HepG2 (cell line): ENCODE data around the gene LCN2. TPM values are rescaled to one million over a fixed set of nuclear protein-coding genes. Genes with fewer than 3 reads are reported as not detected.

ENCODE experiments used
- ARID4A ChIP-seq: sonication (generic); formaldehyde crosslinking; IDR thresholded peaks from 2 replicates; pipeline ENCODE4 v1.5.0; 2020; ENCODE audit warnings: mild to moderate bottlenecking, missing genetic modification reagents, borderline replicate concordance
- ATF3 ChIP-seq: sonication (generic); formaldehyde crosslinking; IDR thresholded peaks from 2 replicates; pipeline ENCODE4 v1.4.0; 2020; ENCODE audit warnings: missing genetic modification reagents
- BHLHE40 ChIP-seq: IDR thresholded peaks from 2 replicates; pipeline ENCODE4 v1.6.1; 2011; ENCODE audit warnings: low read length, improper control_type of control experiment
- CREM ChIP-seq, 2 experiments: sonication (generic) in 1 of 2; formaldehyde crosslinking in 1 of 2; IDR thresholded peaks; 2 replicates each; pipeline versions ENCODE4 v1.4.0 to v1.6.1; 2016 to 2020; ENCODE audit warnings: antibody characterized with exemption in 1 of 2, mild to moderate bottlenecking in 1 of 2, missing genetic modification reagents in 1 of 2
- GATAD1 ChIP-seq: IDR thresholded peaks from 2 replicates; pipeline ENCODE4 v1.6.1; 2016; ENCODE audit warnings: missing genetic modification reagents, missing compliant biosample characterization
- HMG20A ChIP-seq: IDR thresholded peaks from 2 replicates; pipeline ENCODE4 v1.6.1; 2016; ENCODE audit warnings: borderline replicate concordance
- HMGXB4 ChIP-seq, 2 experiments: sonication (generic) in 1 of 2; formaldehyde crosslinking in 1 of 2; IDR thresholded peaks; 2 replicates each; pipeline versions ENCODE4 v1.4.0 to v1.6.1; 2018 to 2020; ENCODE audit warnings: missing genetic modification reagents in 2 of 2, borderline replicate concordance in 1 of 2, low read depth in 1 of 2, mild to moderate bottlenecking in 1 of 2, missing biosample characterization in 1 of 2
- ISL2 ChIP-seq: sonication (generic); formaldehyde crosslinking; IDR thresholded peaks from 2 replicates; pipeline ENCODE4 v1.5.0; 2020; ENCODE audit warnings: missing genetic modification reagents
- KAT8 ChIP-seq: IDR thresholded peaks from 2 replicates; pipeline ENCODE4 v1.6.1; 2016; ENCODE audit warnings: missing genetic modification reagents, missing compliant biosample characterization
- PAWR ChIP-seq: sonication (generic); formaldehyde crosslinking; IDR thresholded peaks from 2 replicates; pipeline ENCODE4 v1.4.0; 2020; ENCODE audit warnings: missing genetic modification reagents, mild to moderate bottlenecking, borderline replicate concordance
- SMAD1 ChIP-seq: sonication (generic); formaldehyde crosslinking; IDR thresholded peaks from 2 replicates; pipeline ENCODE4 v1.4.0; 2020; ENCODE audit warnings: missing genetic modification reagents, low read depth, mild to moderate bottlenecking, borderline replicate concordance
- SPEN ChIP-seq: sonication (generic); formaldehyde crosslinking; IDR thresholded peaks from 2 replicates; pipeline ENCODE4 v1.5.1; 2020; ENCODE audit warnings: low read depth, mild to moderate bottlenecking, missing genetic modification reagents
- TIGD3 ChIP-seq: sonication (generic); formaldehyde crosslinking; IDR thresholded peaks from 2 replicates; pipeline ENCODE4 v1.5.1; 2020; ENCODE audit warnings: mild to moderate bottlenecking, missing genetic modification reagents, borderline replicate concordance
- XRCC5 ChIP-seq: fragments of 200-400 bp; formaldehyde crosslinking; optimal IDR thresholded peaks from 2 replicates; pipeline ENCODE3; 2017; ENCODE audit warnings: mild to moderate bottlenecking, low read length
- ZBTB42 ChIP-seq: sonication (generic); formaldehyde crosslinking; IDR thresholded peaks from 2 replicates; pipeline ENCODE4 v1.5.0; 2020; ENCODE audit warnings: mild to moderate bottlenecking, missing genetic modification reagents
- ZNF501 ChIP-seq: sonication (generic); formaldehyde crosslinking; IDR thresholded peaks from 2 replicates; pipeline ENCODE4 v1.5.1; 2020; ENCODE audit warnings: mild to moderate bottlenecking, moderate library complexity, missing genetic modification reagents
- ZNF512 ChIP-seq: sonication (generic); formaldehyde crosslinking; IDR thresholded peaks from 2 replicates; pipeline ENCODE4 v1.4.0; 2020; ENCODE audit warnings: mild to moderate bottlenecking, missing genetic modification reagents
- ZSCAN21 ChIP-seq: sonication (generic); formaldehyde crosslinking; IDR thresholded peaks from 2 replicates; pipeline ENCODE4 v1.8.0; 2022; ENCODE audit warnings: mild to moderate bottlenecking, missing genetic modification reagents, moderate library complexity, borderline replicate concordance
- polyA plus RNA-seq, 8 experiments: library from polyadenylated mRNA; depleted of rRNA in 3 of 8; stranded (reverse) in 7 of 8; unstranded in 1 of 8; fragments of >200 nt; fragmentation: Illumina TruSeq in 4 of 8; extraction: Trizol in 4 of 8; gene quantifications; 2 replicates each; pipeline versions ENCODE4 v1.2.1 to v1.2.3, GENCODE V29; 2011 to 2016; ENCODE audit warnings: low read depth in 4 of 8, missing spikeins in 1 of 8, mixed read lengths in 1 of 8; ENCODE audit not compliant: insufficient read depth in 1 of 8
- total RNA-seq, 5 experiments: library from RNA; depleted of rRNA; stranded (reverse); fragments of >200 nt; fragmentation: Illumina TruSeq; extraction: Trizol; gene quantifications; 2 replicates each; pipeline ENCODE4 v1.2.3, GENCODE V29; 2016; ENCODE audit warnings: low read depth in 1 of 5

Gene LCN2
- total and polyA plus RNA-seq, 2 of the 13 experiments (the other 11 are each of a cell fraction or from before 2014, with no cell fraction given): 0.38 to 1.4 TPM

- no peak for TF ChIP-seq ZNF512 (CRISPR knock-in tag)
- TF ChIP-seq ZSCAN21 (CRISPR knock-in tag): peak; percentile 85
- TF ChIP-seq ISL2 (CRISPR knock-in tag): peak; percentile 84
- peak; percentile 79 for TF ChIP-seq CREM (IDR thresholded peaks at IDR 0.05)
- TF ChIP-seq CREM (CRISPR knock-in tag; IDR thresholded peaks at IDR 0.05): no peak
- TF ChIP-seq ZNF501: peak; percentile 98
- peak; percentile 84; the same call in 1 of the 2 replicates for TF ChIP-seq SPEN (CRISPR knock-in tag)
- TF ChIP-seq TIGD3 (CRISPR knock-in tag): no peak
- TF ChIP-seq ZBTB42 (CRISPR knock-in tag): 0 out of 2 replicates have a peak, but pooled peaks have one; percentile 64
- peak; percentile 76 for TF ChIP-seq XRCC5
- 0 out of 2 replicates have a peak, but pooled peaks have one; percentile 26 for TF ChIP-seq ATF3 (CRISPR knock-in tag)
- peak; percentile 82 for TF ChIP-seq BHLHE40
- TF ChIP-seq ARID4A: peak; percentile 88
- TF ChIP-seq HMG20A (CRISPR knock-in tag): peak; percentile 75; the same call in 1 of the 2 replicates
- TF ChIP-seq GATAD1 (CRISPR knock-in tag): peak; percentile 69
- peak; percentile 88 for TF ChIP-seq KAT8 (CRISPR knock-in tag)
- peak; percentile 74 to 78 for TF ChIP-seq HMGXB4 (CRISPR knock-in tag; IDR thresholded peaks at IDR 0.05; ENCODE audit: borderline replicate concordance in 1 of 2, low read depth in 1 of 2)
- TF ChIP-seq SMAD1 (CRISPR knock-in tag): no peak; the same call in 1 of the 2 replicates
- 0 out of 2 replicates have a peak, but pooled peaks have one; percentile 66 for TF ChIP-seq PAWR (CRISPR knock-in tag)
Observed at GRCh38 chr9:128115187-128116103, 33.8 kb upstream of the LCN2 start (continued).
